Stimulated activated CD8-positive, alpha-beta memory T cell treated with anti-CD3 and anti-CD28 coated beads, Interleukin-4, amount 100 ng/mL, for 24 hours (primary cell): ENCODE results near the gene OTUD3.
"Not testable (repeated sequence)": the region's sequence is repeated elsewhere in the genome, so short reads cannot be mapped to it uniquely, and the experiment has no call there.

Source experiments
- DNase-seq: peaks from one replicate; pipeline ENCODE4 v3.0.0-alpha.2; 2020; ENCODE audit warnings: low read depth

The OTUD3 gene

GRCh38 chr1:19882111-19883071 lies at the start of gene OTUD3:
TSS of gene OTUD3 (plus strand) at chr1:19882395. CDS start at chr1:19882514, 119 bp downstream.
- peak; percentile 92 for DNase-seq

DNA sequence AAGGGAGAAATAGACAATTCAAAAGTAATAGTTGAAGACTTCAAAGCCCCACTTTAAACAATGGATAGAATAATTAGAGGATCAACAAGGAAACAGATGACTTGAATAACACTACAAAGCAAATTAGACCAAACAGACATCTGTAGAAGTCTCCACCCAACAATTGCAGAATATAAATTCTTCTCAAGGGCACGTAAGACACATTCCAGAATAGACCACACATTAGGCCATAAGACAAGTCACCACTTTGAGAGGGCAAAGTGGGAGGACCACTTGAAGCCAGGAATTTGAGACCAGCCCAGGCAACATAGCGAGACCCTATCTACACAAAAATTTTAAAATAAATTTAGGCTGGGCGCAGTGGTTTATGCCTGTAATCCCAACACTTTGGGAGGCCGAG lies 46.6 kb upstream of the OTUD3 start:
- no peak for DNase-seq

- DNase-seq = no peak
Observed at GRCh38 chr1:19837866-19838265, 44.3 kb upstream of the OTUD3 start.

- no peak for DNase-seq
Observed at GRCh38 chr1:19840228-19840627, 42.0 kb upstream of the OTUD3 start.

GRCh38 chr1:19844731-19845495 lies 37.3 kb upstream of the OTUD3 start:
- no peak for DNase-seq

GRCh38 chr1:19845555-19845954 lies 36.6 kb upstream of the OTUD3 start:
- no peak for DNase-seq

DNA sequence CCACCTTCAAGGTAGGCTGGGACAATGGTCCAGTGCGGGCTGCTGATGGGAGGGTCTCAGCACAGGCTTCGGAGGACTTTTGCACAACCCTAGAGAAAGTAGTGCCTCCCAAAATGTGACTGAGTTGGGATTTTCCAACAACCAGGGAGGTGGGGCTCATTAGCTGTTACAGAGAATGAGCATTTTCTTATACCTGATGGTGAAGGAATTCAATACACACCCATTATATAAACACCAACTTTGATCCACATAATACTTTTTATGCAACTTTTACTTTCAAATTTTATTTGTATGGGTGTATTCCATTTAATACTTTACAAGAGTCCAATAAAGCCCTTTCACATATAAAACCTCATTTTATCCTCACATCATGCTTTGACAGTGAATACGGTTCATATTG lies 35.9 kb upstream of the OTUD3 start:
- DNase-seq = no peak

DNA sequence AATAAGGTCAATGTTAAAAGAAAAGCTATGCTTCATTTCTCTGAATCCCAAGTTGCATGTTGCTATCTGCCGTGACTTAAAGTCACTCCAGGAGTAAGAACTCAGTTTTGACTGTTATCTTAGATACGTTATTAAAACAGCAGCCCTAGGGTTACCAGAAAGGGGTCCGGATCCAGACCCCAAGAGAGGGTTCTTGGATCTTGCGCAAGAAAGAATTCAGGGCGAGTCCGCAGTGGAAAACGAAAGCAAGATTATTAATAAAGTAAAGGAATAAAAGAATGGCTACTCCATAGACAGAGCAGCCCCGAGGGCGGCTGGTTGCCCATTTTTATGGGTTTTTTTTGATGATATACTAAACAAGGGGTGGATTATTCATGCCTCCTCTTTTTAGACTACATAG lies 34.9 kb upstream of the OTUD3 start:
- not testable (repeated sequence) for DNase-seq

GRCh38 chr1:19849307-19849706 lies 32.9 kb upstream of the OTUD3 start:
- not testable (repeated sequence) for DNase-seq

DNA sequence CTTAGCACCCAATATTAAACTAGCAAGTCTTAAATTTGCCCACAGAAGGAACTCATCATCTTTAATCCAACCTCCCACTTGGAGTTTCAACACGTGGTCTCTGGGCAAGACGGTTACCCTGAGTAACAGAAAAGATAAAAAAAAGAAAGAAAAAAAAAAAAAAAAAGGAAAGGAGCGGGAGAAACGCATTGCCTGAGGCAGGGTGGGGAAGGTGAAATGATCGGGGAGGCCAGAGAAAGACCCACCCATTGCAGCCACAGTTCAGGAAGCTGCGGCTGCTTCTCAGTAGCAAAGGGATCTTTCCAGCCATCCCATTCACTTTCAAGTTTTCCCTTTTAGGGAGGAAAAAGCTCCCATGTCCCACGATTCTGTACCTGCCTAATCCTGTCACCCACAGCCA lies 32.0 kb upstream of the OTUD3 start:
- DNase-seq = no peak

DNA sequence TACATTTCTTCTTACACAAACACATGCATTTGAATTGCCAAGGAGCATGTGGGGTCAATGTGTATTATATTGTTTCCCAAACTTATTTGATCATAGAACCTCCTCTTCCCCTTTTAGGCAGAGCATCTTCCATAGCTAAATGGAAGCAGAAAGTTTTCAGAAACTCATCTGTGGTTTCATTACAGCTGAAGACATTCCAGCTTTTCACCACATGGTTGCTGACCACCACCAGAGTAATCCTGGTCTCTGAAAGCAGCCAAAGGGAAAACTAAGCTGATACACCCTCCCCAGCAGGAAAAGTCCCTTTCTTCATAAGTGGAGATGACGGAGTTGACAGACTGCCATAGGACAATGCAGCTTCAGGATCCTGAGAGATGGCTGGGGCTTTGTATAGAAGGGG lies 30.2 kb upstream of the OTUD3 start:
- DNase-seq = no peak

GRCh38 chr1:19854866-19855265 lies 27.3 kb upstream of the OTUD3 start:
- no peak for DNase-seq

DNA sequence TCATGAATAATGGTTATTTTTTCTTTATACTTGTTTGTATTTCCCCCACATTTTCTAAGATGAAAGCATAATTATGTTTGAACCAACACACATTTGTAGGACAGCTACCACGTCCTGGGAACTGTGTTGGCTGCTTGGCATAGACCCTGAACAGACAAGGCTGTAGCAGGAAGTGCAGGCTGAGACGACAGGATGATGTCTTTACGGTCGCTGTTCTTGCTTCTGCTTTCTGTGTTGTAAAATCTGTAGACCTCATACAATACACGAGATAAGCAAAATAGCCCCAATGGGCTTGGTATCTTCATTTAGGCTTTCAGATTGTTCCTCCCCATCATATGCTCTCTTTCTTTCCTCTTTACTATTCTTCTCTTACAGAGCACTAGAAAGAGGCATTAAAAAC lies 23.3 kb upstream of the OTUD3 start:
- no peak for DNase-seq

DNA sequence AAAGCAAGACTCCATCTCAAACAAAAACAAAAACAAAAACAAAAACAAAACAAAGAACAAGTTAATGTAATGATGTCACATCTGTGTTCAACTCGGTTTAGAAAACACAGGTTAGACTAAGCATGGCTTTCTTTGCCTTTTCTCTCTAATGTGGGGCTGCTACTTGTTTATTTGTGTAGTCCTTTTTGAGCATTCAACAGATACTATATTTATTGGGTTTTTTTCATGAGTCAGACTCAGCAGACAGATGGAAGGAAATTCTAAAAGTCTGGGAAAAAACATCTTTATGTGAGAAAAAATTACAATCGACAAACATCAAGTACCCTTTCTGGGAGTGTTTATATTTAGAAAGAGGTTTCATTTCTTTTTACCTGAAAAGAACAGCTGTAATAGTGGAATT lies 22.3 kb upstream of the OTUD3 start:
- DNase-seq = no peak

- no peak for DNase-seq
Observed at GRCh38 chr1:19860418-19860817, 21.8 kb upstream of the OTUD3 start.

- no peak for DNase-seq
Observed at GRCh38 chr1:19861034-19861433, 21.2 kb upstream of the OTUD3 start.

DNA sequence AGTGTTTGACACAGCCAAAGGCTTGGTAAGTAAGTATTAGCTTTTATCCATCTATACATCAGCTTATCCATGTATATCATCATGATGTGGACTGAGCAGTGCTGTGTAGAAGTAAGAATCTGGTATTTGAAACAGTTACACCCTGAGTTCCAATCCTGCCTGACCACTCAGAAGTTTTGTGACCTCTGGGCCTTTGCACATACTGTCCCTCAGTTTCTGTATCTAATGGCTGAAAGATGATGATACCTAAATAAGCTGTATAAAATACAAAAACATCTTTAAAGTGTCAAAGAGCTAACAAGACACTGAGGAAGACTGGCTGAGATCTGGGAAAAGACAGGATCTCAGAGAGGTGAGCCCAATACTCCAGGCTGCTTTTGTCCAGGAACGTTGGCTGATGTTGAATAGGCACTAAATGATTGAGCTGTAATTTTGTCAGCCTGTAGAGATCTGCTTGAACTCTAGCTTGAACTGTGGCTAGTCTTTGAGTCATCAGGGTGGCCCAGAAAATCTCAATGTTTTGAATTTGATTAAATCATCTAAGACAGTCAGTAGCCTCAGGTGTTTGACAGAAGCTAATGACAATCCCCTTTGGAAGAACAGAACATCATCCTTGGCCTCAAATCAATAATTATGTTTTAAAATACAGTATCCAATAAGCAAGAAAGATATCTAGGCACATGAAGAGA lies 20.2 kb upstream of the OTUD3 start:
- no peak for DNase-seq

GRCh38 chr1:19862944-19863343 lies 19.3 kb upstream of the OTUD3 start:
- no peak for DNase-seq

GRCh38 chr1:19864570-19865160 lies 17.5 kb upstream of the OTUD3 start:
- no peak for DNase-seq

DNA sequence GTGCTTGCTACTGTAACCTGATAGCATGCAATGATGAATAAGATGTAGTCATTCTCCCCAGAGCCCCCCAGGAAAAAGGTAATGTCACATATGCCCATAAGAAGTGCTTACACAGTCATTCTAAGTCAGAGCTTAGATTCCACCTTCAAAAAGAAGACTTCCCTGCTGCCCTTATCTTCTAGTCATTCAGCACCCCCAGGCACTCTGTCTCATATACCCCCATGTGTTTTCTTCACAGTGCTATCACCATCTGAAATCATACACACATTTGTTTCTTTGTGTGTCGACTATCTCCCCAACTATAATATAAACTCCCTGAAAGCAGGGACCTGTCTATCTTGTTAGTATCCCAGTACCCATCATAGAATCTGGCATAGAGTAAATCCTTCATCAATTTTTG lies 16.2 kb upstream of the OTUD3 start:
- DNase-seq = no peak

DNA sequence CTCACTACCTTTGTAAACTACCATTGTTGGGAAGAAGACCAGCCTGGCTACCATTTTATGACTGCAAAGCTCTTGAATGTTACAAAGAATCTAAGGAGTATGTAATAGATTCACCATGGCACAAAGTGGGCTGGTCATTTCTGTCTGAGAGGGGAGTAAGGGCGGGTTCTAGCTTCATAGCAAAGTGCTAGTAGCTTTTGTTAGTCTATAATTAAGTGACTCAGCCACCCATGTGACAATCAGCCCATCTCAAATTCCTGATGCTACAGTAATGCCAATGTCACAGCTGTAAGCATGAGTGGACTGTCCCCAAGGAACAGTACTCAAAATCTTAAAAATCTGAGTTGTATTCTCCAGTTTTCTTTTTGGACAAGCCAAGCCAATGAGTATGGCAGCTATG lies 15.4 kb upstream of the OTUD3 start:
- no peak for DNase-seq

DNA sequence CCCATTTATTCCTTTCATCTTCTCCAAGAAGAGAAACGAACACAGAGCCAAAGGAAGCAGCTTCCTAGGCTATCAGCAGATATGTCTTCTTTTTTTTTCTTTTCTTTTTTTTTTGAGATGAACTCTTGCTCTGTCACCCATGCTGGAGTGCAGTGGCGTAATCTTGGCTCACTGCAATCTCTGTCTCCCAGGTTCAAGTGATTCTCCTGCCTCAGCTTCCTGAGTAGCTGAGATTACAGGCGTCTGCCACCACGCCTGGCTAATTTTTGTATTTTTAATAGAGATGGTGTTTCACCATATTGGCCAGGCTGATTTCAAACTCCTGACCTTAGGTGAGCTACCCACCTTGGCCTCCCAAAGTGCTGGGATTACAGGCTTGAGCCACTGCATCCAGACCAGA lies 13.6 kb upstream of the OTUD3 start:
- DNase-seq = not testable (repeated sequence)
